Measurements from ENCODE around the gene C2CD2. TPM values are rescaled to one million over a fixed set of nuclear protein-coding genes. Genes with fewer than 3 reads are reported as not detected.

The C2CD2 gene
- total and polyA plus RNA-seq, 8 donors, result 18.3 to 24.1 (median 19.6) TPM

DNA sequence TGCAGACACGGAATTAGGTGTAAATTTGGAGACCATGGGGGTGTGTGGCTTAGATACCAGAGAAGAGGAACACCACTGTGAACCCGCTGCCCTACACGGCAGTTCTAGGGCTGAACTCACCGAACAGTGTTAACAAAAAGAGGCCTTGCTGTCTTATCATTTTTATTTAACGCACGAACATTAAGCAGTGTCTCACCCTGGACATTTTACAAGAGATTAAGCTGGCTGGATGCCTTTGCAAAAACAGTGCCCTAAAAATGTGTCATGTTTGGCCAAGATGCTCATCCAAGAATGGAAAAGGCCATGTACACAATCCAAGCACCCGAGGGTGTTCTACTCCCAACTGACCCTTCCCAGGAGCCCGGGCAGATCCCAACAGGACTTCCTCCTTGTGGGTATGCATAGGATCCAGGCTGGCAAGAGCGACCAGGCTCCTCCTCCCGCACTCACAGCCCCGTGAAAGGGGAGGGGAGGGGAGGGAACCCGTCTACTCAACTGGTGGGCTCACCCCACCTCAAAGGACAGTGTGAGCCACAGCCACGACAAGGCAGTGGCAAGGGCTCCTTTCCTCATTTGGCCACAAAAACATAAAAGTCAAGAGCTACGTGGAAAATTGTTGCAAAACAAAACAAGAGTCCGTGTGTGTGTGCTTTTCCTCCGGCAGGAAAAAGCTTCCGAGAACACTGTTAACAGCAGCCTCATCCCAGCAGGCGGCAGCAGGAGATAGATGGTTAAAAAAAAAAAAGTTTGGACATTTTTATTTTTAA is 20.3 kb downstream of the C2CD2 start:
- ATAC-seq (peak; percentile 34), DNase-seq (peak in 1 of 4 donors; percentile 36)
- Histone ChIP-seq H3K36me3 (no peaks in the 10 kb centered on the region), H3K4me3 (peak overlapping the region in 1 of 2 donors; percentile 26), H3K27ac (peak overlapping the region; percentile 36 to 50), H3K9me3 (no peaks in the 10 kb centered on the region), H3K27me3 (no peaks in the 10 kb centered on the region), H3K4me1 (peaks cover 7 to 27% of the 10 kb centered on the region in 2 donors)
- TF ChIP-seq CTCF (IDR thresholded peaks at IDR 0.05), result peak; percentile 7 to 16
- intact Hi-C loops (cut with DNase I), result no loop called here

GRCh38 chr21:41932576-41933312 is 21.1 kb downstream of the C2CD2 start:
- no peak for TF ChIP-seq CTCF (IDR thresholded peaks at IDR 0.05)
- peak overlapping the region; percentile 50 to 53 for H3K27ac ChIP-seq
- intact Hi-C loops (cut with DNase I), result no loop called here
- H3K27me3 ChIP-seq, result no peaks in the 10 kb centered on the region
- DNase-seq (peak in 1 of 4 donors; percentile 33), ATAC-seq (peak; percentile 30)
- no peaks in the 10 kb centered on the region for H3K9me3 ChIP-seq
- no peaks in the 10 kb centered on the region for H3K36me3 ChIP-seq
- peaks cover 7 to 35% of the 10 kb centered on the region in 2 donors for H3K4me1 ChIP-seq
- H3K4me3 ChIP-seq, result no peak overlapping the region

GRCh38 chr21:41932191-41932575 is 21.6 kb downstream of the C2CD2 start:
- Histone ChIP-seq H3K27me3 (no peaks in the 10 kb centered on the region), H3K27ac (no peak overlapping the region), H3K4me1 (peaks cover 7 to 40% of the 10 kb centered on the region in 2 donors), H3K4me3 (no peak overlapping the region), H3K9me3 (no peaks in the 10 kb centered on the region), H3K36me3 (no peaks in the 10 kb centered on the region)
- ATAC-seq (peak; percentile 3), DNase-seq (peak in 1 of 4 donors; percentile 32)
- TF ChIP-seq CTCF (IDR thresholded peaks at IDR 0.05), result no peak
- intact Hi-C loops (cut with DNase I), result no loop called here

- intact Hi-C loops (cut with DNase I), result no loop called here
- Histone ChIP-seq H3K27me3 (no peaks in the 10 kb centered on the region), H3K36me3 (no peaks in the 10 kb centered on the region), H3K4me3 (no peak overlapping the region), H3K4me1 (peaks cover 7 to 52% of the 10 kb centered on the region in 2 donors), H3K27ac (peak overlapping the region in 1 of 2 donors; percentile 6), H3K9me3 (no peaks in the 10 kb centered on the region)
- DNase-seq, result peak in 1 of 4 donors; percentile 30
- no peak for TF ChIP-seq CTCF (IDR thresholded peaks at IDR 0.05)
- peak; percentile 11 for ATAC-seq
Measured at GRCh38 chr21:41931041-41931451, 22.8 kb downstream of the C2CD2 start.

GRCh38 chr21:41929248-41929647 is 24.6 kb downstream of the C2CD2 start:
- no peaks in the 10 kb centered on the region for H3K27me3 ChIP-seq
- intact Hi-C loops (cut with DNase I), result no loop called here
- no peak overlapping the region for H3K4me3 ChIP-seq
- no peak overlapping the region for H3K27ac ChIP-seq
- ATAC-seq, result no peak
- no peaks in the 10 kb centered on the region for H3K36me3 ChIP-seq
- H3K9me3 ChIP-seq, result no peaks in the 10 kb centered on the region
- peak in 1 of 4 donors; percentile 33 for DNase-seq
- TF ChIP-seq CTCF (IDR thresholded peaks at IDR 0.05), result no peak
- peaks cover 13 to 68% of the 10 kb centered on the region in 2 donors for H3K4me1 ChIP-seq
